Mesendoderm (in vitro differentiated cells): ENCODE results near the gene KRTAP5-8. TPM values are rescaled to one million over a fixed set of nuclear protein-coding genes. Genes with fewer than 3 reads are reported as not detected.
"Not testable (repeated sequence)": the region's sequence is repeated elsewhere in the genome, so short reads cannot be mapped to it uniquely, and the experiment has no call there.

Experiments
- DNase-seq: peaks from one replicate; pipeline ENCODE4 v3.0.0; 2013
- H2AK5ac ChIP-seq: 2 replicates; pipeline ENCODE4 v1.6.1; 2013; ENCODE audit warnings: low read length, inconsistent platforms
- H2BK120ac ChIP-seq: 2 replicates; pipeline ENCODE4 v1.6.1; 2013; ENCODE audit warnings: low read depth, mild to moderate bottlenecking, low read length, moderate library complexity, mixed read lengths
- H2BK15ac ChIP-seq: replicated peaks from 2 replicates; pipeline ENCODE4 v1.6.1; 2013; ENCODE audit warnings: low read depth, mild to moderate bottlenecking, moderate library complexity
- H2BK5ac ChIP-seq: 2 replicates; pipeline ENCODE4 v1.6.1; 2013; ENCODE audit warnings: low read length, inconsistent platforms
- H3K18ac ChIP-seq: 2 replicates; pipeline ENCODE4 v1.6.1; 2013; ENCODE audit warnings: mild to moderate bottlenecking, low read length, mixed read lengths
- H3K23ac ChIP-seq: one replicate; pipeline ENCODE4 v1.6.1; 2013; ENCODE audit warnings: low read length
- H3K27ac ChIP-seq: 2 replicates; pipeline ENCODE4 v1.5.1; 2013; ENCODE audit warnings: low read depth, mild to moderate bottlenecking, inconsistent platforms, low read length, moderate library complexity
- H3K27me3 ChIP-seq: 2 replicates; pipeline ENCODE4 v1.6.1; 2013; ENCODE audit warnings: low read length, control low read depth, mild to moderate bottlenecking, inconsistent platforms; ENCODE audit not compliant: insufficient read depth, poor library complexity
- H3K36me3 ChIP-seq: 2 replicates; pipeline ENCODE4 v1.6.1; 2013; ENCODE audit warnings: low read length, inconsistent platforms; ENCODE audit not compliant: control insufficient read depth, insufficient read depth
- H3K4ac ChIP-seq: one replicate; pipeline ENCODE4 v1.6.1; 2013; ENCODE audit warnings: low read depth, mild to moderate bottlenecking, low read length, moderate library complexity
- H3K4me1 ChIP-seq: 2 replicates; pipeline ENCODE4 v1.6.1; 2013; ENCODE audit warnings: low read depth, low read length, inconsistent platforms; ENCODE audit not compliant: control insufficient read depth
- H3K4me2 ChIP-seq: 2 replicates; pipeline ENCODE4 v1.6.1; 2013; ENCODE audit warnings: low read length
- H3K4me3 ChIP-seq: 2 replicates; pipeline ENCODE4 v1.5.1; 2013; ENCODE audit warnings: mild to moderate bottlenecking, low read length
- H3K56ac ChIP-seq: one replicate; pipeline ENCODE4 v1.6.1; 2013; ENCODE audit warnings: low read length
- H3K79me1 ChIP-seq: 2 replicates; pipeline ENCODE4 v1.6.1; 2013; ENCODE audit warnings: low read length, inconsistent platforms
- H3K79me2 ChIP-seq: 2 replicates; pipeline ENCODE4 v1.6.1; 2013; ENCODE audit warnings: mild to moderate bottlenecking, low read length; ENCODE audit not compliant: control insufficient read depth, insufficient read depth
- H3K9ac ChIP-seq: 2 replicates; pipeline ENCODE4 v1.6.1; 2013; ENCODE audit warnings: low read length, inconsistent platforms
- H4K5ac ChIP-seq: one replicate; pipeline ENCODE4 v1.6.1; 2013; ENCODE audit warnings: low read length
- H4K8ac ChIP-seq: one replicate; pipeline ENCODE4 v1.6.1; 2013; ENCODE audit warnings: low read depth, mild to moderate bottlenecking, control low read depth, low read length, moderate library complexity
- WGBS: extraction: QIAGEN DNeasy Blood & Tissue Kit; methylation state at CpG from one replicate; pipeline ENCODE4 v1.1.7; 2013; ENCODE audit warnings: low lambda C conversion rate, missing lambda C conversion rate; ENCODE audit not compliant: insufficient coverage; ENCODE audit errors: extremely low coverage; 5-methylcytosine and 5-hydroxymethylcytosine counted together
- polyA plus RNA-seq, 2 experiments: library from polyadenylated mRNA; stranded (reverse); fragments of 200-250 nt; gene quantifications; one replicate each; pipeline ENCODE4 v1.2.3, GENCODE V29; 2013

The KRTAP5-8 gene
- polyA plus RNA-seq (2013, experiment 1 of 2): not detected
- not detected for polyA plus RNA-seq (2013, experiment 2 of 2)

- H3K4ac ChIP-seq, H3K4me1 ChIP-seq, H3K18ac ChIP-seq, H2BK5ac ChIP-seq, H2AK5ac ChIP-seq, H3K4me2 ChIP-seq, DNase-seq, H4K8ac ChIP-seq, H3K9ac ChIP-seq, H3K79me2 ChIP-seq, H3K27me3 ChIP-seq, H3K79me1 ChIP-seq, H2BK120ac ChIP-seq, H2BK15ac ChIP-seq, H4K5ac ChIP-seq, H3K36me3 ChIP-seq, H3K23ac ChIP-seq, H3K27ac ChIP-seq, H3K4me3 ChIP-seq, H3K56ac ChIP-seq: not testable (repeated sequence)
- WGBS: no CpG with 5 or more reads among the region's 4 CpGs
Observed at GRCh38 chr11:71537977-71538665, at the start of gene KRTAP5-8. TSS of gene KRTAP5-8 (plus strand) at chr11:71538025. CDS start at chr11:71538056, 31 bp downstream.

- no peak overlapping the region for H2AK5ac ChIP-seq
- H4K8ac ChIP-seq: no peak overlapping the region
- H2BK15ac ChIP-seq: no peak overlapping the region
- H3K27ac ChIP-seq: peak overlapping the region; percentile 71
- H3K9ac ChIP-seq: no peak overlapping the region
- no peak overlapping the region for H3K4me2 ChIP-seq
- WGBS: no CpG with 5 or more reads among the region's 6 CpGs
- H3K79me2 ChIP-seq: no peaks in the 10 kb centered on the region
- peaks cover 4% of the 10 kb centered on the region for H3K4me1 ChIP-seq
- H2BK5ac ChIP-seq: peak overlapping the region; percentile 63
- peak overlapping the region; percentile 65 for H3K56ac ChIP-seq
- no peak overlapping the region for H3K18ac ChIP-seq
- no peak overlapping the region for H4K5ac ChIP-seq
- peaks cover 7% of the 10 kb centered on the region for H3K36me3 ChIP-seq
- no peak overlapping the region for H3K4ac ChIP-seq
- H2BK120ac ChIP-seq: no peak overlapping the region
- H3K27me3 ChIP-seq: no peaks in the 10 kb centered on the region
- H3K4me3 ChIP-seq: no peak overlapping the region
- H3K79me1 ChIP-seq: no peaks in the 10 kb centered on the region
- no peak overlapping the region for H3K23ac ChIP-seq
- DNase-seq: no peak
Observed at GRCh38 chr11:71488681-71489270, 49.0 kb upstream of the KRTAP5-8 start.

GRCh38 chr11:71489311-71490043 lies 48.3 kb upstream of the KRTAP5-8 start:
- Histone ChIP-seq H4K5ac (no peak overlapping the region), H3K4me1 (peaks cover 4% of the 10 kb centered on the region), H3K4me2 (no peak overlapping the region), H2BK5ac (no peak overlapping the region), H2BK120ac (no peak overlapping the region), H3K4ac (no peak overlapping the region), H3K23ac (no peak overlapping the region), H3K56ac (peak overlapping the region; percentile 15), H2AK5ac (no peak overlapping the region), H3K9ac (no peak overlapping the region), H3K79me1 (no peaks in the 10 kb centered on the region), H3K18ac (no peak overlapping the region), H2BK15ac (no peak overlapping the region), H3K27me3 (no peaks in the 10 kb centered on the region), H3K4me3 (no peak overlapping the region), H3K36me3 (peaks cover 9% of the 10 kb centered on the region), H4K8ac (no peak overlapping the region), H3K79me2 (no peaks in the 10 kb centered on the region), H3K27ac (no peak overlapping the region)
- WGBS: no CpG with 5 or more reads among the region's 15 CpGs
- DNase-seq: no peak

- Histone ChIP-seq H2BK120ac (no peak overlapping the region), H3K27me3 (no peaks in the 10 kb centered on the region), H3K18ac (no peak overlapping the region), H3K9ac (no peak overlapping the region), H3K79me1 (no peaks in the 10 kb centered on the region), H3K23ac (no peak overlapping the region), H3K4me3 (no peak overlapping the region), H3K56ac (no peak overlapping the region), H3K4me1 (peaks cover 4% of the 10 kb centered on the region), H2BK15ac (no peak overlapping the region), H4K5ac (no peak overlapping the region), H3K4me2 (no peak overlapping the region), H2BK5ac (no peak overlapping the region), H4K8ac (no peak overlapping the region), H3K4ac (no peak overlapping the region), H2AK5ac (no peak overlapping the region), H3K27ac (no peak overlapping the region), H3K79me2 (no peaks in the 10 kb centered on the region), H3K36me3 (peaks cover 7% of the 10 kb centered on the region)
- WGBS: no CpG with 5 or more reads among the region's 23 CpGs
- DNase-seq: no peak
Observed at GRCh38 chr11:71490044-71490730, 47.6 kb upstream of the KRTAP5-8 start.

GRCh38 chr11:71490731-71491390 lies 47.0 kb upstream of the KRTAP5-8 start:
- no peak overlapping the region for H3K4me3 ChIP-seq
- peak overlapping the region; percentile 15 for H3K56ac ChIP-seq
- H2AK5ac ChIP-seq: no peak overlapping the region
- no peak overlapping the region for H3K27ac ChIP-seq
- WGBS: no CpG with 5 or more reads among the region's 28 CpGs
- peaks cover 4% of the 10 kb centered on the region for H3K4me1 ChIP-seq
- H3K4me2 ChIP-seq: no peak overlapping the region
- H3K27me3 ChIP-seq: no peaks in the 10 kb centered on the region
- no peak overlapping the region for H4K5ac ChIP-seq
- H2BK15ac ChIP-seq: no peak overlapping the region
- peaks cover 7% of the 10 kb centered on the region for H3K36me3 ChIP-seq
- no peak overlapping the region for H2BK120ac ChIP-seq
- H4K8ac ChIP-seq: no peak overlapping the region
- H2BK5ac ChIP-seq: no peak overlapping the region
- no peaks in the 10 kb centered on the region for H3K79me2 ChIP-seq
- no peak overlapping the region for H3K23ac ChIP-seq
- H3K18ac ChIP-seq: no peak overlapping the region
- no peak for DNase-seq
- H3K79me1 ChIP-seq: no peaks in the 10 kb centered on the region
- H3K4ac ChIP-seq: no peak overlapping the region
- H3K9ac ChIP-seq: no peak overlapping the region
